ENCODE data around the gene SLC25A39. TPM values are rescaled to one million over a fixed set of nuclear protein-coding genes. Genes with fewer than 3 reads are reported as not detected.

The SLC25A39 gene
- total and polyA plus RNA-seq, 9 of the 15 experiments (the other 6 are each of a cell fraction or from before 2014, with no cell fraction given): 4.8 to 267 (median 140) TPM

DNA sequence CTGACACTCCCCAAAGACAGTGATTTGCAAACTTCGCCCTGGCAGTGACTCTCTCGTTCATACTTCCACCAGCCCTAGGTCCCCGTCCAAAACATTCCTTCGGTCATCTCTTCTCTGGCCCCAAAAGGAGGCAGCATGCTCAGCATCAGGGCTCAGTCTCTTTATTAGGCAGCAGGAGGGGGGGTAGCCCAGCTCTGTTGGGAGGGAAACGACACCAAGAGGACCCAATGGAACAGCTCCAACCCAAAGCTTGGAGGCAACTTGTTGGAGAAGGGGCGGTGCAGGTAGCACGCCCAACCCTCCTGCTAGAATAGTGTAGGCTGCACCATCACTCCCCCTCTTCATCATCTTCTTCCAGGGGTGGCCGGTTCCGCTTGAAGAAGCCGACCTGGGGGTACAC is 47.4 kb upstream of the SLC25A39 start:
- in situ Hi-C loops (cut with MboI) (no loop called here), intact Hi-C loops (cut with micrococcal nuclease) (no loop called here)
- Histone ChIP-seq H3K4me1 (replicated peaks in 1 of 2; ENCODE audit: control insufficient read depth in 2 of 2, insufficient read depth in 2 of 2, low read length in 2 of 2) (peaks cover 13 to 29% of the 10 kb centered on the region in 2 experiments), H3K9me1 (ENCODE audit: control insufficient read depth, insufficient read depth, low read length) (no peaks in the 10 kb centered on the region), H3K4me2 (ENCODE audit: insufficient read depth, low read length) (no peak overlapping the region), H3K4me3 (no peak overlapping the region), H3K9me3 (replicated peaks; ENCODE audit: control insufficient read depth, insufficient read depth, low read depth, low read length) (no peaks in the 10 kb centered on the region), H3K79me2 (ENCODE audit: control insufficient read depth, insufficient read depth, low read length) (no peaks in the 10 kb centered on the region), H3K9ac (ENCODE audit: insufficient read depth in 1 of 2, low read depth in 2 of 2, low read length in 2 of 2) (no peak overlapping the region), H3K36me3 (ENCODE audit: control insufficient read depth, insufficient read depth, low read length) (no peaks in the 10 kb centered on the region), H3K27ac (ENCODE audit: extremely low read depth, low read depth, low read length) (no peak overlapping the region), H2AFZ (ENCODE audit: low read depth, low read length) (no peak overlapping the region), H3K27me3 (ENCODE audit: control insufficient read depth in 2 of 2, insufficient read depth in 2 of 2, low read length in 2 of 2) (no peaks in the 10 kb centered on the region; a peak in 1 of 5 replicates), H4K20me1 (replicated peaks; ENCODE audit: control insufficient read depth, insufficient read depth, low read length) (no peaks in the 10 kb centered on the region)
- no peak for TF ChIP-seq SMAD4 (CRISPR knock-in tag; conservative IDR thresholded peaks at IDR 0.05)
- TF ChIP-seq, protein P1, sequence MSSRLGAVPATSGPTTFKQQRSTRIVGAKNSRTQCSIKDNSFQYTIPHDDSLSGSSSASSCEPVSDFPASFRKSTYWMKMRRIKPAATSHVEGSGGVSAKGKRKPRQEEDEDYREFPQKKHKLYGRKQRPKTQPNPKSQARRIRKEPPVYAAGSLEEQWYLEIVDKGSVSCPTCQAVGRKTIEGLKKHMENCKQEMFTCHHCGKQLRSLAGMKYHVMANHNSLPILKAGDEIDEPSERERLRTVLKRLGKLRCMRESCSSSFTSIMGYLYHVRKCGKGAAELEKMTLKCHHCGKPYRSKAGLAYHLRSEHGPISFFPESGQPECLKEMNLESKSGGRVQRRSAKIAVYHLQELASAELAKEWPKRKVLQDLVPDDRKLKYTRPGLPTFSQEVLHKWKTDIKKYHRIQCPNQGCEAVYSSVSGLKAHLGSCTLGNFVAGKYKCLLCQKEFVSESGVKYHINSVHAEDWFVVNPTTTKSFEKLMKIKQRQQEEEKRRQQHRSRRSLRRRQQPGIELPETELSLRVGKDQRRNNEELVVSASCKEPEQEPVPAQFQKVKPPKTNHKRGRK (tag; IDR thresholded peaks at IDR 0.05): no peak
- no peak for TF ChIP-seq ZNF830 (CRISPR knock-in tag; IDR thresholded peaks at IDR 0.05)
- no peak for TF ChIP-seq PML (IDR thresholded peaks at IDR 0.05; ENCODE audit: low read length)
- no peak for TF ChIP-seq ZBTB7A (IDR thresholded peaks at IDR 0.05; ENCODE audit: borderline replicate concordance, control insufficient read depth, low read depth, low read length)
- TF ChIP-seq ZFP30 (CRISPR knock-in tag; IDR thresholded peaks at IDR 0.05; ENCODE audit: borderline replicate concordance): no peak
- TF ChIP-seq MEF2A (IDR thresholded peaks at IDR 0.05; ENCODE audit: control insufficient read depth, low read depth, low read length): no peak
- no peak for TF ChIP-seq ERF (CRISPR knock-in tag; IDR thresholded peaks at IDR 0.05)
- no peak for TF ChIP-seq PHTF2 (CRISPR knock-in tag; IDR thresholded peaks at IDR 0.05)
- TF ChIP-seq GABPB1 (CRISPR knock-in tag; IDR thresholded peaks at IDR 0.05): no peak
- TF ChIP-seq, protein P2, sequence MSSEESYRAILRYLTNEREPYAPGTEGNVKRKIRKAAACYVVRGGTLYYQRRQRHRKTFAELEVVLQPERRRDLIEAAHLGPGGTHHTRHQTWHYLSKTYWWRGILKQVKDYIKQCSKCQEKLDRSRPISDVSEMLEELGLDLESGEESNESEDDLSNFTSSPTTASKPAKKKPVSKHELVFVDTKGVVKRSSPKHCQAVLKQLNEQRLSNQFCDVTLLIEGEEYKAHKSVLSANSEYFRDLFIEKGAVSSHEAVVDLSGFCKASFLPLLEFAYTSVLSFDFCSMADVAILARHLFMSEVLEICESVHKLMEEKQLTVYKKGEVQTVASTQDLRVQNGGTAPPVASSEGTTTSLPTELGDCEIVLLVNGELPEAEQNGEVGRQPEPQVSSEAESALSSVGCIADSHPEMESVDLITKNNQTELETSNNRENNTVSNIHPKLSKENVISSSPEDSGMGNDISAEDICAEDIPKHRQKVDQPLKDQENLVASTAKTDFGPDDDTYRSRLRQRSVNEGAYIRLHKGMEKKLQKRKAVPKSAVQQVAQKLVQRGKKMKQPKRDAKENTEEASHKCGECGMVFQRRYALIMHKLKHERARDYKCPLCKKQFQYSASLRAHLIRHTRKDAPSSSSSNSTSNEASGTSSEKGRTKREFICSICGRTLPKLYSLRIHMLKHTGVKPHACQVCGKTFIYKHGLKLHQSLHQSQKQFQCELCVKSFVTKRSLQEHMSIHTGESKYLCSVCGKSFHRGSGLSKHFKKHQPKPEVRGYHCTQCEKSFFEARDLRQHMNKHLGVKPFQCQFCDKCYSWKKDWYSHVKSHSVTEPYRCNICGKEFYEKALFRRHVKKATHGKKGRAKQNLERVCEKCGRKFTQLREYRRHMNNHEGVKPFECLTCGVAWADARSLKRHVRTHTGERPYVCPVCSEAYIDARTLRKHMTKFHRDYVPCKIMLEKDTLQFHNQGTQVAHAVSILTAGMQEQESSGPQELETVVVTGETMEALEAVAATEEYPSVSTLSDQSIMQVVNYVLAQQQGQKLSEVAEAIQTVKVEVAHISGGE (CRISPR knock-in tag; IDR thresholded peaks at IDR 0.05): no peak
- no peak for DNase-seq (ENCODE audit: extremely low read depth in 1 of 4, low spot score in 3 of 4)
- CTCF ChIA-PET (ENCODE audit: low intra/inter-chr PET ratio): interaction anchor here (0.6 kb wide), 1 partner anchor 246 kb away, joined by 3 read pairs; no protein-coding TSS in a partner anchor
- WGBS (ENCODE audit: insufficient coverage, low coverage, missing lambda C conversion rate): 29% methylated on average over 9 of the region's 10 CpGs
- no peak for ATAC-seq
- FAIRE-seq: no peak
- no TSS peak for BruUV-seq (replicated peaks)
- POLR2A ChIA-PET: no interaction called here
